Neural crest cell (in vitro differentiated cells): ENCODE measurements around the gene CDH5. TPM values are rescaled to one million over a fixed set of nuclear protein-coding genes. Genes with fewer than 3 reads are reported as not detected.

Source experiments
- DNase-seq: peaks from one replicate; pipeline ENCODE4 v3.0.0; 2021; ENCODE audit warnings: low read depth, mixed read lengths, low spot score
- H3K27ac Mint-ChIP-seq: one replicate; pipeline ENCODE4 v1.8.0; 2021; ENCODE audit warnings: mild to moderate bottlenecking, mixed read lengths; ENCODE audit not compliant: unreplicated experiment
- H3K27me3 Mint-ChIP-seq: 2 replicates; pipeline ENCODE4 v1.8.0; 2021; ENCODE audit warnings: low read depth, mild to moderate bottlenecking, mixed read lengths
- H3K36me3 Mint-ChIP-seq: 2 replicates; pipeline ENCODE4 v1.8.0; 2021; ENCODE audit warnings: low read depth, mild to moderate bottlenecking, mixed read lengths
- H3K4me1 Mint-ChIP-seq: 2 replicates; pipeline ENCODE4 v1.8.0; 2021; ENCODE audit warnings: mixed read lengths
- H3K4me3 Mint-ChIP-seq: one replicate; pipeline ENCODE4 v1.8.0; 2021; ENCODE audit warnings: mild to moderate bottlenecking, mixed read lengths
- H3K9me3 Mint-ChIP-seq: 2 replicates; pipeline ENCODE4 v1.8.0; 2021; ENCODE audit warnings: mixed read lengths
- CTCF ChIP-seq: fragments of 200-600 bp; sonication (generic); conservative IDR thresholded peaks from 2 replicates; pipeline ENCODE4 v1.5.0; 2021; ENCODE audit warnings: antibody characterized with exemption, mild to moderate bottlenecking
- total RNA-seq: library from RNA; stranded (reverse); gene quantifications from 2 replicates; pipeline ENCODE4 v1.2.1, GENCODE V29; 2021

Gene CDH5
- total RNA-seq, 1 donor from 2014 or later: 0.56 TPM

GRCh38 chr16:66354034-66354909 is 12.2 kb upstream of the CDH5 start:
- H3K27me3 Mint-ChIP-seq: peaks cover 38% of the 10 kb centered on the region
- H3K4me3 Mint-ChIP-seq: no peak overlapping the region
- H3K36me3 Mint-ChIP-seq: no peaks in the 10 kb centered on the region
- H3K27ac Mint-ChIP-seq: no peak overlapping the region
- no peak for DNase-seq
- no peaks in the 10 kb centered on the region for H3K9me3 Mint-ChIP-seq
- no peak for TF ChIP-seq CTCF
- H3K4me1 Mint-ChIP-seq: peaks cover 11% of the 10 kb centered on the region

- Mint-ChIP-seq H3K9me3 (no peaks in the 10 kb centered on the region), H3K27me3 (peaks cover 36% of the 10 kb centered on the region), H3K4me3 (no peak overlapping the region), H3K4me1 (peaks cover 16% of the 10 kb centered on the region), H3K27ac (no peak overlapping the region), H3K36me3 (no peaks in the 10 kb centered on the region)
- no peak for TF ChIP-seq CTCF
- no peak for DNase-seq
Measured at GRCh38 chr16:66355526-66355925, 11.0 kb upstream of the CDH5 start.

DNA sequence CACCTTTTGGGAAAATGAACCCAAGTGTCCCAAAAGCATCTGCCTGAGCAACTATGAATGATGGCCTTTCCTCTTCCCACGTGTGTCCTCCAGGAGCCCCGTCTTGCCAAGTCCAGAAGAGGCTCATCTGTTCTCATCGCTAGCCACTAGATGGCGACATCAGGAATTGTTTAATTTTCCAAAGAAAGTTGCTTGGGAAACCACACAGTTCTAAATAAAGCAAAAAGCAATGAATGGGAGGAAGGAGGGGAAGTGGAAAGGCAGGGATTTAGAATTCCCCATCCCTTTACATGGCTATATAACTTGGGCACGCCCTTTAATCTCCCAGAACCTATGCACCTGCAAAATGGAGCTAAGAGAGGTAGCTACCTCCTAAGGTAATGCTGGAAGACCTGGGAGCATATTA is 9.0 kb upstream of the CDH5 start:
- Mint-ChIP-seq H3K4me3 (no peak overlapping the region), H3K27me3 (peaks cover 35% of the 10 kb centered on the region), H3K4me1 (peaks cover 16% of the 10 kb centered on the region), H3K36me3 (no peaks in the 10 kb centered on the region), H3K9me3 (no peaks in the 10 kb centered on the region), H3K27ac (no peak overlapping the region)
- peak; percentile 78 for TF ChIP-seq CTCF
- DNase-seq: peak; percentile 65

DNA sequence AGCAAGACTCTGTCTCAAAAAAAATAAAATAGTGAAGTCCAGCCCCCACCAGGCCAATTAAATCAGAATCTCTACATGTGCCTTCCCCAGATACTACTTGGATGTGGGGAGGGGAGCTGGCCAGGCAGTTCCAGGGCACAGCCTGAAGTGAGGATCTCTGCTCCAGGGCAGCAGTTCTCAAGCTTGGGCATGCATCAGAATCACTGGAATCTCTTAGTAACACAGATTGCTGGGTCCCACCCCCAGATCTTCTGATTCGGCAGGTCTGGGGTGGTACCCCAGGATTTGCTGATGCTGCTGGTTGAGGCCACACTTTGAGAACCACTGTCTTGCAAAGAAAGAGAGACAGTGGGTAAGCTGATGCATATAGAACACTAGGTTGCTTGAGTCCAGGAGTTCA is 8.3 kb upstream of the CDH5 start:
- Mint-ChIP-seq H3K36me3 (no peaks in the 10 kb centered on the region), H3K27ac (no peak overlapping the region), H3K9me3 (no peaks in the 10 kb centered on the region), H3K4me1 (peaks cover 16% of the 10 kb centered on the region), H3K27me3 (peaks cover 28% of the 10 kb centered on the region), H3K4me3 (no peak overlapping the region)
- no peak for TF ChIP-seq CTCF
- no peak for DNase-seq

- no peak overlapping the region for H3K27ac Mint-ChIP-seq
- peaks cover 20% of the 10 kb centered on the region for H3K4me1 Mint-ChIP-seq
- TF ChIP-seq CTCF: no peak
- H3K36me3 Mint-ChIP-seq: no peaks in the 10 kb centered on the region
- no peak overlapping the region for H3K4me3 Mint-ChIP-seq
- no peaks in the 10 kb centered on the region for H3K9me3 Mint-ChIP-seq
- no peak for DNase-seq
- peaks cover 23% of the 10 kb centered on the region for H3K27me3 Mint-ChIP-seq
Measured at GRCh38 chr16:66359012-66359411, 7.5 kb upstream of the CDH5 start.
